Panc1 (cell line): Measurements from ENCODE around the gene NSMF.

Source experiments
- CTCF ChIP-seq: fragments of 450-650 bp; IDR thresholded peaks from 2 replicates; pipeline ENCODE4 v1.5.1; 2017; ENCODE audit warnings: mild to moderate bottlenecking
- POLR2AphosphoS5 ChIP-seq: IDR thresholded peaks from 2 replicates; pipeline ENCODE4 v1.6.1; 2012; ENCODE audit warnings: mild to moderate bottlenecking, low read depth, low read length, moderate library complexity
- SIN3A ChIP-seq: IDR thresholded peaks from 2 replicates; pipeline ENCODE4 v1.6.1; 2012; ENCODE audit warnings: low read depth, mild to moderate bottlenecking, low read length, moderate library complexity, borderline replicate concordance; ENCODE audit not compliant: insufficient read depth

- TF ChIP-seq CTCF (no peak), POLR2AphosphoS5 (no peak), SIN3A (no peak)
These were observed 2.9 kb downstream of the NSMF start for GRCh38 chr9:137456061-137456863.
